Medulla oblongata (tissue), 1 donor: ENCODE results near the gene ANXA11.

ENCODE experiments used
- DNase-seq: peaks from one replicate; pipeline ENCODE4 v3.0.0-alpha.2; 2015; ENCODE audit errors: extremely low spot score

ANXA11 gene

DNA sequence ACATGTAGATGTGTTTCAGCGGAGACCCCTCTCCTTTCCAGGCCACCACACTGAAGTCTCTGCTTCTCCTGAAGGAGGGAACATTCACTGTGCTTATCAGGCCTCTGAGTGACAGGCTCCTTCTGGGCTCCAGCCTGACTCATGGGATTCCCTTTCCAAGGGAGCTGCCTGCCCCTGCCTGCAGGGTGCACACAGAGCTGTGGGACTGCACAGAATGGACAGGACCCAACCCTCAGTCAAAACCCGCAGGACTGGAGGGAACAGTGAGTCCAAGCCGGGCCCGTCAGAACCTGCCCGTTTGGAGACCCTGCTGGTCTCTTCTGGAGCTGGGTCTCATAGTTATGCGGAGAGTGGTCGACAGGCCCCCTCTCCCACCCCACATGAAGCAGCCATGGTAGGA is 40.2 kb downstream of the ANXA11 start:
- DNase-seq = no peak

DNA sequence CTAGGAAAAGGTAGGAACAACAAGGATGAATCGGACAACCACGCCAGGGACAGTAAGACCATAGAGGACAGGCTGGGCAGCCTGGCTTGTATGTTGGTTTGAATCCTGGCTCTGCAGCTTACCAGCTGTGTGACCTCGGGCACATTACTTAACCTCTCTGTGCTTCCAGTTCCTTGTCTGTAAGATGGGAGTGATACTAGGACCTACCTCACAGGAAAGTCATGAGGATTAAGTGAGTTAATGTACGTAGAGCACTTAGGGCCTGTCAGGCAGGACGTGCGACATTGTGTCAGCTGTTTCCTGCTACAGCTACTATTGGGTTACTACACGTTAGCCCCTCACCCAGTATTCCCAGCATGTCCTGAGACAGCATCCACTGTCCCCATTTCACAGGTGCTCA is 40.7 kb downstream of the ANXA11 start:
- no peak for DNase-seq

GRCh38 chr10:80163741-80164341 is 41.5 kb downstream of the ANXA11 start:
- no peak for DNase-seq

- no peak for DNase-seq
Measured at GRCh38 chr10:80161321-80162083, 43.8 kb downstream of the ANXA11 start.

DNA sequence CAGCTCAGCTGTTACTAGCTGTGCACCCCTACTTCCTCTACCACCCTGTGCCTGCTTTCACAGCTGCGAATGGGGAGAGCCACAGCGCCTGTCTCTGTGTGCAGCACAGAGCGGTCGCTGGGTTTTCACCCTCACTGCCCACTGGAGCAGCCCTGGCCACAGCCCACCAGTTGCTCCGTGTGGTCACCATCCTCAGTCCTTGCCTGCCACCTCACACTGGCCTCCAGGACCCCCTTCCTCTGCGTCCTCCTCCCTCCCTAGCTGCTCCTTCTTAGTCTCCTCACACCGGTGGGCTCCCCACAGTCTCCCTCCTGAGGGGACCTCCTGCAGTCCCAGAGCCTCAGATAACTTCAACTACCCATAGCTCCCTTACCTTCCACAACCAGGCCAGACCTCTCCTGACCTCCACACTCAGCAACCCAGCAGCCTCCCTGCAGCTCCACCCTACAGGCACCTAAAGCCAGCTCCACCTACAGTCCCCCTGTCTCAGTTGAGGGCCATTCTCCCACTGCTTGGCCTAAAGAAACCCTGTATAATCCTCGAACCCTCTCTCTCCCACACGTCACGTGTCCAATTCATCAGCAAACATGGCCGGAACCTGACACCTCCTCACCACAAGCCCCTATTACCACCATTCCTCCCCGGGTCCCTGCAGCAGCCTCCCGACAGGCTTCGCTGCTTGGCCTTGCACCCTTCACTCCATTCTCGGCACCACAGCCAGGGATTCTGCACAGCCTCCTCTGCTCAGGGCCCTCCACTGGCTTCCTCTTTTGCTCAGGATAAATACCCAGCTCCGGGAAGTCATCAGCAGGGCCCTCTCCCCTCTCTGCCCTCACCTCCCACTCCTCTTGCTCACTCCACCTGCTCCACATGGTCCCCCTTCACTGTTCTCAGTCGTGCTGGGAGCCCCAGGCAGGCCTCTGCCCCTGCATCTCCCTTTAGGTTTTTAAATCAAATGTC is 44.7 kb downstream of the ANXA11 start:
- no peak for DNase-seq

DNA sequence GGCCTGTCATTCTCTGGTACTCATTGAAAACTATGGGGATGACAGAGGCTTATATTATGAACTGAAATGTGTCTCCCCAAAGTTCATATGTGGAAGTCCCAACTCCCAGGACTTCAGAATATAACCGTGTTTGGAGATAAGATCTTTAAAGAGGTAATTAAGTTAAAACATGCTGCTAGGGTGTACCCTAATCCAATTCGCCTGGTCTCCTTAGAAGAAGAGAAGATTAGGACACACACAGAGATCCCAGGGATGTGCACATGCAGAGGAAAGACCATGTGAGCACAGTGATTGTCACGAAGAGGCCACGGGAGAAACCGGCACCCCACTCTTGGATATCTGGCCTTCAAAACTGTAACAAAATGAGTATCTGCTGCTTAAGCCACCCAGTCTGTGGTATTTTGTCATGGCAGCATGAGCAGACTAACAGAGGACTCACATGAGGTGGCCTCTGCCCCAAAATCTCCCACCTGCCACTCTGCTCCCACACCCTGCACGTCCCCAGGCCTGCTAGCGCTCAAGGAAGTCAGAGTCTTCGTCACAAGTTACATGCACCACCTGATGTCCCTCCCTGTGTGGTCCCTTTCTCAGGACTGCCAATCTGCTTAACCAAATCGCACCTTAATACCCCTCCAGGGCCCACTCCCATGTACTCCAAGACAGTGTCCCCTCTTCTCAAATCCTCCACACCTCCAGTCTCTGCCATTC is 46.0 kb downstream of the ANXA11 start:
- no peak for DNase-seq

- DNase-seq = peak; percentile 33
Measured at GRCh38 chr10:80158598-80159127, 46.7 kb downstream of the ANXA11 start.

- no peak for DNase-seq
Measured at GRCh38 chr10:80158126-80158525, 47.2 kb downstream of the ANXA11 start.

- DNase-seq = no peak
Measured at GRCh38 chr10:80157561-80157960, 47.8 kb downstream of the ANXA11 start.

DNA sequence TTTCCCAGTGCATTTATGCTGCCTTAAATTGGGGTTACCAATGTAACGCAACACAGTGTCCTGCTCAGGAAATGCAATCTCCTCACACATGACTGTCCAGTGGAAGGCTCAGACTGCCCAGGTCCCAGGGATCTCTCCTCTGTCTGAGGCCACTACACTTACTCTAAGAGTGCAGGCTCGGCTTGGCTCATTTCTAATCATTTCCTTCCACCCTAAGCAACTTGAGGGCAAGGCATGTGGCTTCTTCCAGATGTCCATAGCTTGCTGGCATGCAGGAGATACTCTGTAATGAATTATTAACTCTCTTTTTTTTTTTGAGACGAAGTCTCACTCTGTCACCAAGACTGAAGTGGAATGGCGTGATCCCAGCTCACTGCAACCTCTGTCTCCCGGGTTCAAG is 49.1 kb downstream of the ANXA11 start:
- DNase-seq = no peak

DNA sequence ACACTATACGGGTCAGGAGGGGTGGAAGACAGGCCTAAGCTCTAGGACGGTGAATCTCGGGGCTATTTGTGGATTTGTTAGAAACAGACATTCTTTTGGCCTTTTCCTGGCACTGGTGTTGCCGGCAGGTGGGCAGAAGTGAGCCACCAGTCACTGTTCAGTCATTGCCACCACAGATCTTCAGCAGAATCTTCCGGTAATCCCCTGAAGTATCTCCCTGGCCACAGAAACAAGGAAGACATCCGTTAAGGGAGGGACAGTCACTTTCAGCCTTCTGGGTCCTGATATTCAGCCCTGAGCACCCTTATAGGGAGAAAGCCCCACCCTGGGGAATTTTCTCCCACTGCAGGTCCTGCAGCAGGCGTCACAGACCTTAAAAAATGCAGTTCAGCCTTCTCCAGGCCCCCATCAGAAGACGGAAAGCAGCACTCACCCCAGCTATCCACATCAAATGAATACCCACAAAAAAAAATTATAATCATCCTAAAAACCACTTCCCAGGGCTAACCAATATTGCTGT is 49.6 kb downstream of the ANXA11 start:
- DNase-seq = no peak

DNA sequence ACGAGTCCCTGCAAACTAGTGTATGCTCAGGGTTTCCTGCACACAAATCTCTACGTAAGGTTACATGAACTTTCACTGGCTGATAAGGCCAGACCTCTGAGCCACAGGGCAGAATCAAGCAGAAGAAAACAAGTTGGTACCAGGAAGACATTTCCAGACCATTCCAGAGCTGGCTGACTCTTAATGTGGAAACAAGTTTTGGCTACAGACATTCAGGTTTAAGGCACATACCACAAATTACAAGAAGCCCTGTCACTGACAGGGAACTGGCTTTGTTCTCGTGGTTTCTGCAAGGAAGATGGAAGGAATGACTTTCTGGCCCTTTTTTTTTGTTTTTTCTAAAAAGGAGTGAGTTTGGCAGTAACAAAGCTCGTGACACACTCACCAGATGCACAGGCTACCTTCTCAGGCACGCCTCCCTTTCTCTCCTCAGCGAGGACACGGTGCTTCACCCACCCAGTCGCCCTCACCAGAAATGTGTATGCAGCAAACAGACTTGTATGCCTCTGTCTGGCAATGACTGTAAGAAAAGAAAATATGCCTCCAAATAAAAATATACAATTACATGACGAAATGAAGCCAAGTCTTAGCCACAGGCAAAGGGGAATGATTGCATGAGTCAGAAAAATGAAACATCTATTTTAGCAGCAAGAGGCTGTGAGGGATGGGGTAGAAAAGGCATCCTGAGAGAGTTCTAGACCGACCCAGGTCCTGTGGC is 50.2 kb downstream of the ANXA11 start:
- DNase-seq = no peak

GRCh38 chr10:80154626-80154977 is 50.7 kb downstream of the ANXA11 start:
- no peak for DNase-seq

GRCh38 chr10:80153460-80153859 is 51.9 kb downstream of the ANXA11 start:
- no peak for DNase-seq

GRCh38 chr10:80152820-80153219 is 52.5 kb downstream of the ANXA11 start:
- no peak for DNase-seq

DNA sequence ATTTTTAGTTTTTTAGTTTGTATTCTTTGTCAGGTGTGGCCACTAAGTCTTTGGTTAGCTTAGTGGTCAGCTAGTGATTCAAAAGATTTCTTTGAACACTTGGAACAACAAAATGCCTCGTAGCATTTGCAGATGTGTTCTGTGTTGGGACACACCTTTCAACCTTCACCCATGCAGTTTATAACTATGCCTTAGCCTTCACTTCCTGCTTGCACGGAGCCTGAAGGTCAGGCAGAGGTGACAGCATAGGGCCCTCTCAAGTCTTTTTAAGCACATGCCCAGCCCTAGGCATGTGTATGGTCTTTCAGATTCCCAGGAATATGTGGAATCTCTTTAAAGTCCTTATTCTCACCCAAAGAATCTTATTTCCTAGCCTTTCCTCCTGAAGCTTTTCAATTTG is 55.2 kb downstream of the ANXA11 start:
- DNase-seq = no peak

DNA sequence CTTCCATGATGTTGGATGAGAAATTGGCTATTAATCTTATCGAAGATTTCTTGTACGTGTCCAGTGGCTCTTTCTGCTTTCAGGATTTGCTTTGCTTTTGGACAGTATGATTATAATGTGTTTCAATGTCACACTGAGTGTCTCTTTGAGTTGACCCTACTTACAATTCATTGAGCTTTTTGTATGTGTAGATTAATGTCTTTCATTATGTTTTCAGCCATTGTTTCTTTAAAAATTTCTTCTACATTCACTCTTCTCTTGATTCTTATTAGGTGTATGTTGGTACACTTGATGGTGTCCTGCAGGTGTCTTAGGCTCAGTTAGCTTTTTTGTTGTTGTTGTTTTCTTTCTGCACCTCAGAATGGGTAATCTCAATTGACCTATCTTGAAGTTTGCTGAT is 56.2 kb downstream of the ANXA11 start:
- DNase-seq = no peak

GRCh38 chr10:80148166-80148805 is 57.1 kb downstream of the ANXA11 start:
- no peak for DNase-seq

DNA sequence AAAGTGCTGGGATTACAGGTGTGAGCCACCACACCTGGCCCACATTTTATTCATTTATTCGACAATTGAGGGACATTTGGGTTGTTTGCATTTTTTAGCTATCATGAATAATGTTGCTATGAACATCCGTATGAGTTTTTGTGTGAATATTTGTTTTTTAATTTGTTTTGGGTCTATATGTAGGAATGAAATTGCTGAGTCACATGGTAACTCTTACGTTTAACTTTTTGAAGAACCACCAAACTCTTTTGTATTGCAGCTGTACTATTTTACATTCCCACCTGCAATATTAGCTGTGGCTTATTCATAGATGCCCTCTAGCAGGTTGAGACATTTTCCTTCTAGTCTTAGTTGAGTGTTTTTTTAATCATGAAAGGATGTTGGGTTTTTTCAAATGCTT is 58.4 kb downstream of the ANXA11 start:
- DNase-seq = no peak
